Right lobe of liver (tissue), 4 donors: ENCODE data around the gene MYL5.

Source experiments
- POLR2A ChIP-seq: fragments of 450-650 bp; IDR thresholded peaks from one replicate; pipeline ENCODE4 v1.6.1; 2017; ENCODE audit warnings: antibody characterized with exemption, mild to moderate bottlenecking
- TF ChIP-seq, protein P1 (sequence below), 4 donors: fragments of 200-600 bp in 3 of 4; fragments of 450-650 bp in 1 of 4; IDR thresholded peaks; one replicate each; pipeline versions ENCODE4 v1.5.1 to v1.8.0; 2016 to 2022; ENCODE audit warnings: antibody characterized with exemption in 4 of 4, mild to moderate bottlenecking in 2 of 4
- donor health status: DM: no; HTN: no; CAD: no.
- donor health status: DM: no; HTN: no; CAD: no.
- donor health status: DM: no; HTN: yes; CAD: no.

DNA sequence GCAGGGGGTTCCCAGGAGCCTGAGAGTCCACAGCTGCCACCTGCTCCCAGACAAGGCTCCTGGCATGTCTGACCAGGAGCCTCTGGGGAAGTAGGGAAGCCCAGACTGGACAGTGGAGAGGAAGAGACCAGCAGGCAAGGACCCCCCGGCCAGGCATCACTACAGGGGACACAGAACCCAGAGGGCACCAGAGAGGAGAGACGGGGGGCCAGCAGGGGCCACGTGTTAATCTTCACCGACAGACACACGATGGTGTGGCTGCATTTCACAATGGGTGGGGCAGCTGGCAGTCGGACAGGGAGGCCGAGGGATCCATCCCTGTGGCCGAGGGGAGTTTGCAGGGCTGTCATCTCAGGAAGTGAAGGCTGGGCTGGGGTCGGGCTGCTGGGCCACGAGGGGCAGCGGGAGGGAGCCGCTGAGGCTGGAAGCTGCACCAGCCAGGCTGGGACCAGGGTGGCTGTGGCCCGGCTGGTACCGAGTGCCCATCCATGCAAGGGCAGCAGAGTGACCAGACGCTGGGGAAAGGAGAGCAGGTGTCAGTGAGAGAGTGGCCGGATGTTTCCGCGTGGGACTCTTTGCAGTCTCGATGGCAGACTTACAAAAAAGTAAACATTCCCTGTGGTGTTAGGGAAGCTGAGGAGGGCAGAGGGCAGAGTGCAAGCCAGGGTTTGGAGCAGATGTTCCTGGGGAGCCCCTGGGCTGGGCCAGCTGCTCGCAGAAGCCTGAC lies 44.3 kb upstream of the MYL5 start:
- TF ChIP-seq, protein P1, sequence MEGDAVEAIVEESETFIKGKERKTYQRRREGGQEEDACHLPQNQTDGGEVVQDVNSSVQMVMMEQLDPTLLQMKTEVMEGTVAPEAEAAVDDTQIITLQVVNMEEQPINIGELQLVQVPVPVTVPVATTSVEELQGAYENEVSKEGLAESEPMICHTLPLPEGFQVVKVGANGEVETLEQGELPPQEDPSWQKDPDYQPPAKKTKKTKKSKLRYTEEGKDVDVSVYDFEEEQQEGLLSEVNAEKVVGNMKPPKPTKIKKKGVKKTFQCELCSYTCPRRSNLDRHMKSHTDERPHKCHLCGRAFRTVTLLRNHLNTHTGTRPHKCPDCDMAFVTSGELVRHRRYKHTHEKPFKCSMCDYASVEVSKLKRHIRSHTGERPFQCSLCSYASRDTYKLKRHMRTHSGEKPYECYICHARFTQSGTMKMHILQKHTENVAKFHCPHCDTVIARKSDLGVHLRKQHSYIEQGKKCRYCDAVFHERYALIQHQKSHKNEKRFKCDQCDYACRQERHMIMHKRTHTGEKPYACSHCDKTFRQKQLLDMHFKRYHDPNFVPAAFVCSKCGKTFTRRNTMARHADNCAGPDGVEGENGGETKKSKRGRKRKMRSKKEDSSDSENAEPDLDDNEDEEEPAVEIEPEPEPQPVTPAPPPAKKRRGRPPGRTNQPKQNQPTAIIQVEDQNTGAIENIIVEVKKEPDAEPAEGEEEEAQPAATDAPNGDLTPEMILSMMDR (IDR thresholded peaks at IDR 0.05) = no peak
- no peak for TF ChIP-seq POLR2A
